ENCODE results near the gene ENTR1.

The ENTR1 gene

GRCh38 chr9:136448655-136449054 is 38.2 kb upstream of the ENTR1 start:
- no peak overlapping the region for H2AFZ ChIP-seq (ENCODE audit: low read depth, low read length)
- H3K4me1 ChIP-seq (ENCODE audit: control insufficient read depth, insufficient read depth, low read depth, low read length), result no peaks in the 10 kb centered on the region
- H3K4me2 ChIP-seq (ENCODE audit: low read length, poor library complexity, severe bottlenecking), result no peak overlapping the region
- H3K14ac ChIP-seq (ENCODE audit: low read length in 2 of 2), result no peak overlapping the region
- no peak overlapping the region for H4K91ac ChIP-seq (ENCODE audit: low read length)
- H3K18ac ChIP-seq (ENCODE audit: low read depth in 1 of 2, low read length in 2 of 2), result no peak overlapping the region
- no peaks in the 10 kb centered on the region for H3K27me3 ChIP-seq (ENCODE audit: control insufficient read depth in 1 of 2, insufficient read depth in 1 of 2, low read length in 2 of 2)
- no peak overlapping the region for H4K8ac ChIP-seq (ENCODE audit: low read length)
- no peaks in the 10 kb centered on the region for H3K9me3 ChIP-seq (ENCODE audit: control insufficient read depth, low read length)
- H2BK5ac ChIP-seq (ENCODE audit: low read depth, low read length, poor library complexity, severe bottlenecking), result no peak overlapping the region
- no peak overlapping the region for H3K9ac ChIP-seq (ENCODE audit: low read length)
- no peak overlapping the region for H2BK12ac ChIP-seq (ENCODE audit: low read length in 2 of 2)
- DNase-seq, result no peak
- no peak overlapping the region for H3K4me3 ChIP-seq (ENCODE audit: insufficient read depth in 1 of 2, low read depth in 1 of 2, low read length in 2 of 2)
- WGBS, result 87% methylated on average over 3 of the region's 3 CpGs
- no peak overlapping the region for H3K4ac ChIP-seq (ENCODE audit: low read depth in 1 of 2, low read length in 2 of 2)
- H2BK120ac ChIP-seq (ENCODE audit: low read depth, low read length), result no peak overlapping the region
- H2AK5ac ChIP-seq (ENCODE audit: low read length, severe bottlenecking), result no peak overlapping the region
- H2BK15ac ChIP-seq (ENCODE audit: low read depth, poor library complexity, severe bottlenecking), result no peak overlapping the region
- no peak overlapping the region for H3K23ac ChIP-seq (ENCODE audit: low read length in 2 of 2)
- H3K79me1 ChIP-seq (replicated peaks; ENCODE audit: low read length, poor library complexity, severe bottlenecking), result peaks cover 42% of the 10 kb centered on the region
- no peak overlapping the region for H3K27ac ChIP-seq (ENCODE audit: low read length, poor library complexity, severe bottlenecking)
- H3K36me3 ChIP-seq (ENCODE audit: control insufficient read depth in 1 of 2, insufficient read depth in 2 of 2, low read depth in 1 of 2, low read length in 2 of 2), result peaks cover 77 to 87% of the 10 kb centered on the region in 2 experiments

GRCh38 chr9:136447173-136447778 is 36.9 kb upstream of the ENTR1 start:
- no peak overlapping the region for H3K4me3 ChIP-seq (ENCODE audit: insufficient read depth in 1 of 2, low read depth in 1 of 2, low read length in 2 of 2)
- H2BK120ac ChIP-seq (ENCODE audit: low read depth, low read length), result no peak overlapping the region
- 97% methylated on average over 27 of the region's 27 CpGs for WGBS
- H2BK5ac ChIP-seq (ENCODE audit: low read depth, low read length, poor library complexity, severe bottlenecking), result no peak overlapping the region
- no peak overlapping the region for H3K27ac ChIP-seq (ENCODE audit: low read length, poor library complexity, severe bottlenecking)
- H3K9ac ChIP-seq (ENCODE audit: low read length), result no peak overlapping the region
- H3K23ac ChIP-seq (ENCODE audit: low read length in 2 of 2), result no peak overlapping the region
- H3K4ac ChIP-seq (ENCODE audit: low read depth in 1 of 2, low read length in 2 of 2), result no peak overlapping the region
- H3K36me3 ChIP-seq (ENCODE audit: control insufficient read depth in 1 of 2, insufficient read depth in 2 of 2, low read depth in 1 of 2, low read length in 2 of 2), result peaks cover 86 to 93% of the 10 kb centered on the region in 2 experiments
- no peak overlapping the region for H4K8ac ChIP-seq (ENCODE audit: low read length)
- H3K27me3 ChIP-seq (ENCODE audit: control insufficient read depth in 1 of 2, insufficient read depth in 1 of 2, low read length in 2 of 2), result no peaks in the 10 kb centered on the region
- H3K18ac ChIP-seq (ENCODE audit: low read depth in 1 of 2, low read length in 2 of 2), result no peak overlapping the region
- H3K4me1 ChIP-seq (ENCODE audit: control insufficient read depth, insufficient read depth, low read depth, low read length), result peaks cover 3% of the 10 kb centered on the region
- H2AFZ ChIP-seq (ENCODE audit: low read depth, low read length), result no peak overlapping the region
- no peak overlapping the region for H3K4me2 ChIP-seq (ENCODE audit: low read length, poor library complexity, severe bottlenecking)
- no peak overlapping the region for H2BK12ac ChIP-seq (ENCODE audit: low read length in 2 of 2)
- no peak overlapping the region for H2AK5ac ChIP-seq (ENCODE audit: low read length, severe bottlenecking)
- no peak for DNase-seq
- no peak overlapping the region for H2BK15ac ChIP-seq (ENCODE audit: low read depth, poor library complexity, severe bottlenecking)
- H4K91ac ChIP-seq (ENCODE audit: low read length), result no peak overlapping the region
- no peaks in the 10 kb centered on the region for H3K9me3 ChIP-seq (ENCODE audit: control insufficient read depth, low read length)
- H3K14ac ChIP-seq (ENCODE audit: low read length in 2 of 2), result no peak overlapping the region
- peaks cover 45% of the 10 kb centered on the region for H3K79me1 ChIP-seq (replicated peaks; ENCODE audit: low read length, poor library complexity, severe bottlenecking)

- no peak overlapping the region for H2BK5ac ChIP-seq (ENCODE audit: low read depth, low read length, poor library complexity, severe bottlenecking)
- DNase-seq, result no peak
- H2BK15ac ChIP-seq (ENCODE audit: low read depth, poor library complexity, severe bottlenecking), result no peak overlapping the region
- no peak overlapping the region for H3K14ac ChIP-seq (ENCODE audit: low read length in 2 of 2)
- 92% methylated on average over 7 of the region's 7 CpGs for WGBS
- no peak overlapping the region for H2AFZ ChIP-seq (ENCODE audit: low read depth, low read length)
- H3K27ac ChIP-seq (ENCODE audit: low read length, poor library complexity, severe bottlenecking), result no peak overlapping the region
- peaks cover 37% of the 10 kb centered on the region for H3K79me1 ChIP-seq (replicated peaks; ENCODE audit: low read length, poor library complexity, severe bottlenecking)
- H4K8ac ChIP-seq (ENCODE audit: low read length), result no peak overlapping the region
- no peak overlapping the region for H2BK120ac ChIP-seq (ENCODE audit: low read depth, low read length)
- no peak overlapping the region for H3K4me2 ChIP-seq (ENCODE audit: low read length, poor library complexity, severe bottlenecking)
- peaks cover 15% of the 10 kb centered on the region for H3K4me1 ChIP-seq (ENCODE audit: control insufficient read depth, insufficient read depth, low read depth, low read length)
- H3K23ac ChIP-seq (ENCODE audit: low read length in 2 of 2), result no peak overlapping the region
- no peak overlapping the region for H3K9ac ChIP-seq (ENCODE audit: low read length)
- H3K36me3 ChIP-seq (ENCODE audit: control insufficient read depth in 1 of 2, insufficient read depth in 2 of 2, low read depth in 1 of 2, low read length in 2 of 2), result peaks cover 91 to 96% of the 10 kb centered on the region in 2 experiments
- H2BK12ac ChIP-seq (ENCODE audit: low read length in 2 of 2), result no peak overlapping the region
- no peaks in the 10 kb centered on the region for H3K9me3 ChIP-seq (ENCODE audit: control insufficient read depth, low read length)
- no peak overlapping the region for H3K4me3 ChIP-seq (ENCODE audit: insufficient read depth in 1 of 2, low read depth in 1 of 2, low read length in 2 of 2)
- H2AK5ac ChIP-seq (ENCODE audit: low read length, severe bottlenecking), result no peak overlapping the region
- H3K27me3 ChIP-seq (ENCODE audit: control insufficient read depth in 1 of 2, insufficient read depth in 1 of 2, low read length in 2 of 2), result no peaks in the 10 kb centered on the region
- no peak overlapping the region for H4K91ac ChIP-seq (ENCODE audit: low read length)
- no peak overlapping the region for H3K4ac ChIP-seq (ENCODE audit: low read depth in 1 of 2, low read length in 2 of 2)
- no peak overlapping the region for H3K18ac ChIP-seq (ENCODE audit: low read depth in 1 of 2, low read length in 2 of 2)
Measured at GRCh38 chr9:136445799-136446198, 35.4 kb upstream of the ENTR1 start.

- 92% methylated on average over 20 of the region's 20 CpGs for WGBS
- H2AFZ ChIP-seq (ENCODE audit: low read depth, low read length), result no peak overlapping the region
- H3K27ac ChIP-seq (ENCODE audit: low read length, poor library complexity, severe bottlenecking), result no peak overlapping the region
- H2BK12ac ChIP-seq (ENCODE audit: low read length in 2 of 2), result no peak overlapping the region
- H3K36me3 ChIP-seq (ENCODE audit: control insufficient read depth in 1 of 2, insufficient read depth in 2 of 2, low read depth in 1 of 2, low read length in 2 of 2), result peaks cover 85 to 91% of the 10 kb centered on the region in 2 experiments
- H3K4ac ChIP-seq (ENCODE audit: low read depth in 1 of 2, low read length in 2 of 2), result no peak overlapping the region
- no peak overlapping the region for H2AK5ac ChIP-seq (ENCODE audit: low read length, severe bottlenecking)
- DNase-seq, result no peak
- peaks cover 37% of the 10 kb centered on the region for H3K79me1 ChIP-seq (replicated peaks; ENCODE audit: low read length, poor library complexity, severe bottlenecking)
- no peak overlapping the region for H4K8ac ChIP-seq (ENCODE audit: low read length)
- H3K27me3 ChIP-seq (ENCODE audit: control insufficient read depth in 1 of 2, insufficient read depth in 1 of 2, low read length in 2 of 2), result no peaks in the 10 kb centered on the region
- no peak overlapping the region for H3K18ac ChIP-seq (ENCODE audit: low read depth in 1 of 2, low read length in 2 of 2)
- no peak overlapping the region for H3K9ac ChIP-seq (ENCODE audit: low read length)
- no peak overlapping the region for H3K14ac ChIP-seq (ENCODE audit: low read length in 2 of 2)
- H3K4me3 ChIP-seq (ENCODE audit: insufficient read depth in 1 of 2, low read depth in 1 of 2, low read length in 2 of 2), result no peak overlapping the region
- H3K4me2 ChIP-seq (ENCODE audit: low read length, poor library complexity, severe bottlenecking), result no peak overlapping the region
- peaks cover 18% of the 10 kb centered on the region for H3K4me1 ChIP-seq (ENCODE audit: control insufficient read depth, insufficient read depth, low read depth, low read length)
- no peak overlapping the region for H4K91ac ChIP-seq (ENCODE audit: low read length)
- no peak overlapping the region for H2BK5ac ChIP-seq (ENCODE audit: low read depth, low read length, poor library complexity, severe bottlenecking)
- no peak overlapping the region for H2BK120ac ChIP-seq (ENCODE audit: low read depth, low read length)
- H3K23ac ChIP-seq (ENCODE audit: low read length in 2 of 2), result no peak overlapping the region
- H2BK15ac ChIP-seq (ENCODE audit: low read depth, poor library complexity, severe bottlenecking), result no peak overlapping the region
- no peaks in the 10 kb centered on the region for H3K9me3 ChIP-seq (ENCODE audit: control insufficient read depth, low read length)
Measured at GRCh38 chr9:136444102-136444501, 33.7 kb upstream of the ENTR1 start.
